Hepatocyte (in vitro differentiated cells): ENCODE measurements around the gene SORCS2. TPM values are rescaled to one million over a fixed set of nuclear protein-coding genes. Genes with fewer than 3 reads are reported as not detected.
"Not testable (repeated sequence)": the region's sequence is repeated elsewhere in the genome, so short reads cannot be mapped to it uniquely, and the experiment has no call there.

Source experiments
- DNase-seq: peaks from one replicate; pipeline ENCODE4 v3.0.0-alpha.2; 2016; ENCODE audit warnings: low spot score
- H2AFZ ChIP-seq: fragments of 200-600 bp; sonication (generic); 2 replicates; pipeline ENCODE4 v1.6.0; 2016; ENCODE audit warnings: antibody characterized with exemption, mild to moderate bottlenecking
- H3K27ac ChIP-seq: fragments of 200-600 bp; sonication (generic); 2 replicates; pipeline ENCODE4 v1.5.1; 2016; ENCODE audit warnings: mild to moderate bottlenecking
- H3K27me3 ChIP-seq: fragments of 200-600 bp; sonication (generic); 2 replicates; pipeline ENCODE4 v1.6.1; 2016
- H3K36me3 ChIP-seq: fragments of 200-600 bp; sonication (generic); replicated peaks from 2 replicates; pipeline ENCODE4 v1.5.1; 2016; ENCODE audit warnings: low read depth; ENCODE audit not compliant: insufficient read depth
- H3K4me1 ChIP-seq: fragments of 200-600 bp; sonication (generic); 2 replicates; pipeline ENCODE4 v1.5.1; 2016; ENCODE audit warnings: mild to moderate bottlenecking, moderate library complexity; ENCODE audit not compliant: insufficient read depth
- H3K4me2 ChIP-seq: fragments of 200-600 bp; sonication (generic); 2 replicates; pipeline ENCODE4 v1.6.0; 2016
- H3K4me3 ChIP-seq: fragments of 200-600 bp; sonication (generic); 2 replicates; pipeline ENCODE4 v1.5.1; 2016; ENCODE audit warnings: mild to moderate bottlenecking
- H3K79me2 ChIP-seq: fragments of 200-600 bp; sonication (generic); 2 replicates; pipeline ENCODE4 v1.6.0; 2017; ENCODE audit warnings: mild to moderate bottlenecking
- H3K9me2 ChIP-seq: fragments of 200-600 bp; sonication (generic); replicated peaks from 2 replicates; pipeline ENCODE4 v1.6.0; 2017; ENCODE audit warnings: mild to moderate bottlenecking; ENCODE audit not compliant: insufficient read depth
- H3K9me3 ChIP-seq: fragments of 200-600 bp; sonication (generic); 2 replicates; pipeline ENCODE4 v1.5.1; 2016; ENCODE audit warnings: low read depth, mild to moderate bottlenecking
- H4K20me1 ChIP-seq: fragments of 200-600 bp; sonication (generic); 2 replicates; pipeline ENCODE4 v1.6.0; 2016; ENCODE audit warnings: mild to moderate bottlenecking; ENCODE audit not compliant: insufficient read depth, poor library complexity, severe bottlenecking
- EZH2 ChIP-seq: fragments of 200-600 bp; sonication (generic); IDR thresholded peaks from 2 replicates; pipeline ENCODE4 v1.6.1; 2016; ENCODE audit warnings: antibody characterized with exemption, mild to moderate bottlenecking, borderline replicate concordance
- EZH2phosphoT487 ChIP-seq: fragments of 200-600 bp; sonication (generic); IDR thresholded peaks from one replicate; pipeline ENCODE4 v1.6.1; 2018; ENCODE audit warnings: antibody characterized with exemption, mild to moderate bottlenecking, low read depth, moderate library complexity; ENCODE audit not compliant: unreplicated experiment, severe bottlenecking
- WGBS: methylation state at CpG from one replicate; pipeline ENCODE4 v1.1.6; 2016; ENCODE audit warnings: low lambda C conversion rate; ENCODE audit errors: missing lambda C conversion rate; 5-methylcytosine and 5-hydroxymethylcytosine counted together
- polyA plus RNA-seq: library from polyadenylated mRNA; unstranded; fragments of >200 nt; fragmentation: Nextera tagmentation; extraction: Ambion mirVana; gene quantifications from 2 replicates; pipeline ENCODE4 v1.2.1, GENCODE V29; 2016
- total RNA-seq: library from RNA; depleted of rRNA; stranded (reverse); fragments of >200 nt; gene quantifications from 2 replicates; pipeline ENCODE4 v1.2.3, GENCODE V29; 2014
- TF ChIP-seq, protein P1 (sequence below): fragments of 200-600 bp; sonication (generic); IDR thresholded peaks from 2 replicates; pipeline ENCODE4 v1.5.1; 2016; ENCODE audit warnings: antibody characterized with exemption, mild to moderate bottlenecking; ENCODE audit not compliant: poor library complexity

SORCS2 gene
- total and polyA plus RNA-seq, 2 experiments from 2014 or later = 1.6 to 4.8 TPM

GRCh38 chr4:7159923-7160322 is 32.4 kb upstream of the SORCS2 start:
- Histone ChIP-seq H3K9me3 (no peaks in the 10 kb centered on the region), H3K4me1 (peaks cover 6% of the 10 kb centered on the region), H3K36me3 (no peaks in the 10 kb centered on the region), H3K27ac (peak overlapping the region; percentile 63), H3K79me2 (no peaks in the 10 kb centered on the region), H3K4me3 (no peak overlapping the region), H4K20me1 (no peaks in the 10 kb centered on the region), H3K9me2 (no peaks in the 10 kb centered on the region), H2AFZ (no peak overlapping the region), H3K4me2 (no peak overlapping the region), H3K27me3 (no peaks in the 10 kb centered on the region)
- DNase-seq = peak; percentile 61
- TF ChIP-seq EZH2phosphoT487 (no peak), EZH2 (no peak)
- TF ChIP-seq, protein P1, sequence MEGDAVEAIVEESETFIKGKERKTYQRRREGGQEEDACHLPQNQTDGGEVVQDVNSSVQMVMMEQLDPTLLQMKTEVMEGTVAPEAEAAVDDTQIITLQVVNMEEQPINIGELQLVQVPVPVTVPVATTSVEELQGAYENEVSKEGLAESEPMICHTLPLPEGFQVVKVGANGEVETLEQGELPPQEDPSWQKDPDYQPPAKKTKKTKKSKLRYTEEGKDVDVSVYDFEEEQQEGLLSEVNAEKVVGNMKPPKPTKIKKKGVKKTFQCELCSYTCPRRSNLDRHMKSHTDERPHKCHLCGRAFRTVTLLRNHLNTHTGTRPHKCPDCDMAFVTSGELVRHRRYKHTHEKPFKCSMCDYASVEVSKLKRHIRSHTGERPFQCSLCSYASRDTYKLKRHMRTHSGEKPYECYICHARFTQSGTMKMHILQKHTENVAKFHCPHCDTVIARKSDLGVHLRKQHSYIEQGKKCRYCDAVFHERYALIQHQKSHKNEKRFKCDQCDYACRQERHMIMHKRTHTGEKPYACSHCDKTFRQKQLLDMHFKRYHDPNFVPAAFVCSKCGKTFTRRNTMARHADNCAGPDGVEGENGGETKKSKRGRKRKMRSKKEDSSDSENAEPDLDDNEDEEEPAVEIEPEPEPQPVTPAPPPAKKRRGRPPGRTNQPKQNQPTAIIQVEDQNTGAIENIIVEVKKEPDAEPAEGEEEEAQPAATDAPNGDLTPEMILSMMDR = no peak
- 46% methylated on average over 6 of the region's 6 CpGs for WGBS

- DNase-seq = no peak
- H3K4me2 ChIP-seq = no peak overlapping the region
- no peaks in the 10 kb centered on the region for H3K9me2 ChIP-seq
- H3K4me3 ChIP-seq = no peak overlapping the region
- H4K20me1 ChIP-seq = no peaks in the 10 kb centered on the region
- no peak overlapping the region for H2AFZ ChIP-seq
- H3K27me3 ChIP-seq = no peaks in the 10 kb centered on the region
- WGBS = 83% methylated on average over 11 of the region's 11 CpGs
- no peaks in the 10 kb centered on the region for H3K79me2 ChIP-seq
- H3K4me1 ChIP-seq = peaks cover 6% of the 10 kb centered on the region
- H3K36me3 ChIP-seq = no peaks in the 10 kb centered on the region
- H3K27ac ChIP-seq = peak overlapping the region; percentile 63
- TF ChIP-seq EZH2phosphoT487 (no peak), EZH2 (no peak)
- TF ChIP-seq, protein P1 = no peak
- H3K9me3 ChIP-seq = no peaks in the 10 kb centered on the region
These were observed 31.9 kb upstream of the SORCS2 start for GRCh38 chr4:7160439-7160838.

DNA sequence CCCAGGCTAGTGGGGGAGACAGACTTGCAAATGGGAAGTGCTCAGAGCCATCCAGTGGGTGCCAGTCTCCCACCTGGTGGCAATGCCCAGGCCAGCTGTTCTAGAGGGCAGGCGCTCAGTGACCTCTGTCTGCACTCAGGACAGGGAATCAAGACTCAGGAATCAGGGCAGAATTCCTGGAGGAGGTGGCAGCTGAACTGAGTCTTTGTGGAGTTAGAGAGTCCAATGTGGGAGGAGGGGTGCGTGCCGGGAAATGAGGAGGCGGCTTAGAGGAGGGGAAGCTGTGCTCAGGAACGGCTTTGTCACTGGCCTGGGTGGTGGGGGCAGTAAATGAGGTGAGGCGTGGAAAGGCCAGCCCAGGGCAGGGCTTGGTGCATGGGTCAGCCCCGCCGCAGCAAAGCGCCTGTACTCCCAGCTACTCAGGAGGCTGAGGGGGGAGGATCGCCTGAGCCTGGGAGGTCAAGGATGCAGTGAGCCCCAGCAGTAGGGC is 31.3 kb upstream of the SORCS2 start:
- Histone ChIP-seq H3K36me3 (no peaks in the 10 kb centered on the region), H3K9me2 (no peaks in the 10 kb centered on the region), H2AFZ (no peak overlapping the region), H3K79me2 (no peaks in the 10 kb centered on the region), H3K4me3 (no peak overlapping the region), H4K20me1 (no peaks in the 10 kb centered on the region), H3K4me2 (no peak overlapping the region), H3K4me1 (peaks cover 6% of the 10 kb centered on the region), H3K27ac (no peak overlapping the region), H3K27me3 (no peaks in the 10 kb centered on the region), H3K9me3 (no peaks in the 10 kb centered on the region)
- DNase-seq = no peak
- WGBS = 82% methylated on average over 10 of the region's 10 CpGs
- no peak for TF ChIP-seq EZH2

- H3K4me1 ChIP-seq = peaks cover 12% of the 10 kb centered on the region
- no peaks in the 10 kb centered on the region for H3K9me3 ChIP-seq
- no peaks in the 10 kb centered on the region for H3K27me3 ChIP-seq
- no peak overlapping the region for H3K4me2 ChIP-seq
- no peak for DNase-seq
- H3K9me2 ChIP-seq = no peaks in the 10 kb centered on the region
- H3K27ac ChIP-seq = no peak overlapping the region
- H4K20me1 ChIP-seq = no peaks in the 10 kb centered on the region
- H3K4me3 ChIP-seq = no peak overlapping the region
- H2AFZ ChIP-seq = no peak overlapping the region
- TF ChIP-seq, protein P1 = no peak
- TF ChIP-seq EZH2phosphoT487 (no peak), EZH2 (no peak)
- no peaks in the 10 kb centered on the region for H3K36me3 ChIP-seq
- WGBS = 78% methylated on average over 6 of the region's 6 CpGs
- H3K79me2 ChIP-seq = no peaks in the 10 kb centered on the region
These were observed 30.6 kb upstream of the SORCS2 start for GRCh38 chr4:7161721-7162214.

GRCh38 chr4:7165056-7165873 is 27.1 kb upstream of the SORCS2 start:
- 90% methylated on average over 26 of the region's 28 CpGs for WGBS
- H3K79me2 ChIP-seq, H3K9me3 ChIP-seq, H3K36me3 ChIP-seq, H3K27me3 ChIP-seq, H3K4me2 ChIP-seq, H2AFZ ChIP-seq, DNase-seq, H4K20me1 ChIP-seq, H3K9me2 ChIP-seq, H3K4me3 ChIP-seq, H3K27ac ChIP-seq: not testable (repeated sequence)
- peaks cover 14% of the 10 kb centered on the region for H3K4me1 ChIP-seq
